GM23248 (cell line): Measurements from ENCODE around the gene RFWD3. TPM values are rescaled to one million over a fixed set of nuclear protein-coding genes. Genes with fewer than 3 reads are reported as not detected.

Experiments
- DNase-seq: peaks from one replicate; pipeline ENCODE4 v3.0.0-alpha.2; 2015
- H2AFZ ChIP-seq: fragments of 200-600 bp; sonication (generic); 2 replicates; pipeline ENCODE4 v1.6.1; 2016; ENCODE audit warnings: antibody characterized with exemption
- H3F3A ChIP-seq: fragments of 200-600 bp; sonication (generic); 2 replicates; pipeline ENCODE4 v1.6.1; 2016; ENCODE audit warnings: mild to moderate bottlenecking, antibody characterized with exemption, mixed run types; ENCODE audit not compliant: insufficient read depth
- H3K27ac ChIP-seq: fragments of 200-600 bp; sonication (generic); 2 replicates; pipeline ENCODE4 v1.5.1; 2016; ENCODE audit warnings: mild to moderate bottlenecking
- H3K27me3 ChIP-seq: fragments of 200-600 bp; sonication (generic); replicated peaks from 2 replicates; pipeline ENCODE4 v1.6.1; 2016; ENCODE audit warnings: mild to moderate bottlenecking; ENCODE audit not compliant: insufficient read depth
- H3K36me3 ChIP-seq: fragments of 200-600 bp; sonication (generic); 2 replicates; pipeline ENCODE4 v1.6.1; 2016; ENCODE audit warnings: low read depth, mild to moderate bottlenecking
- H3K4me1 ChIP-seq: fragments of 200-600 bp; sonication (generic); 2 replicates; pipeline ENCODE4 v1.6.1; 2016; ENCODE audit warnings: mild to moderate bottlenecking; ENCODE audit not compliant: insufficient read depth
- H3K4me2 ChIP-seq: fragments of 200-600 bp; sonication (generic); one replicate; pipeline ENCODE4 v1.6.1; 2016; ENCODE audit warnings: mild to moderate bottlenecking; ENCODE audit not compliant: unreplicated experiment
- H3K4me3 ChIP-seq: fragments of 200-600 bp; sonication (generic); 2 replicates; pipeline ENCODE4 v1.5.1; 2016; ENCODE audit warnings: mild to moderate bottlenecking
- H3K79me2 ChIP-seq: fragments of 200-600 bp; sonication (generic); 2 replicates; pipeline ENCODE4 v1.6.1; 2016; ENCODE audit warnings: mild to moderate bottlenecking; ENCODE audit not compliant: insufficient read depth
- H3K9ac ChIP-seq: fragments of 200-600 bp; sonication (generic); 2 replicates; pipeline ENCODE4 v1.6.1; 2016; ENCODE audit warnings: mild to moderate bottlenecking
- H3K9me2 ChIP-seq: fragments of 200-600 bp; sonication (generic); 2 replicates; pipeline ENCODE4 v1.6.1; 2016; ENCODE audit warnings: mixed run types, mild to moderate bottlenecking, moderate library complexity; ENCODE audit not compliant: insufficient read depth
- H3K9me3 ChIP-seq: fragments of 200-600 bp; sonication (generic); one replicate; pipeline ENCODE4 v1.6.1; 2017; ENCODE audit warnings: low read depth
- H4K20me1 ChIP-seq: fragments of 200-600 bp; sonication (generic); 2 replicates; pipeline ENCODE4 v1.6.0; 2016; ENCODE audit not compliant: insufficient read depth
- EZH2 ChIP-seq: fragments of 200-600 bp; sonication (generic); IDR thresholded peaks from 2 replicates; pipeline ENCODE4 v1.6.1; 2018; ENCODE audit warnings: antibody characterized with exemption, mild to moderate bottlenecking; ENCODE audit not compliant: insufficient read depth, poor library complexity, severe bottlenecking
- EZH2phosphoT487 ChIP-seq: fragments of 200-600 bp; sonication (generic); IDR thresholded peaks from 2 replicates; pipeline ENCODE4 v1.6.1; 2018; ENCODE audit warnings: antibody characterized with exemption, moderate library complexity, mild to moderate bottlenecking, low read depth; ENCODE audit not compliant: insufficient read depth
- WGBS, 2 experiments: methylation state at CpG; one replicate each; pipeline ENCODE4 v1.1.6; 2015 to 2017; ENCODE audit warnings: low lambda C conversion rate in 2 of 2, low coverage in 1 of 2; ENCODE audit errors: missing lambda C conversion rate in 2 of 2; 5-methylcytosine and 5-hydroxymethylcytosine counted together
- in situ Hi-C: fragments of 300-500 bp; cut with MboI; formaldehyde crosslinking; loops from 2 replicates; pipeline ENCODE4 v1.15.0; 2020
- polyA plus RNA-seq: library from polyadenylated mRNA; unstranded; fragments of >200 nt; fragmentation: Nextera tagmentation; extraction: Ambion mirVana; gene quantifications from 2 replicates; pipeline ENCODE4 v1.2.1, GENCODE V29; 2016
- total RNA-seq: library from RNA; depleted of rRNA; stranded (reverse); fragments of >200 nt; shearing (Covaris generic); gene quantifications from 2 replicates; pipeline ENCODE4 v1.2.3, GENCODE V29; 2014

RFWD3 gene
- total and polyA plus RNA-seq, 2 experiments from 2014 or later, result 8.8 to 18.5 TPM

GRCh38 chr16:74617206-74617788 lies 49.4 kb downstream of the RFWD3 start:
- in situ Hi-C loops, result loop anchor here (25.0 kb wide), 1 partner anchor 305 kb away; no protein-coding TSS in a partner anchor
- Histone ChIP-seq H3F3A (peaks cover 7% of the 10 kb centered on the region; the same call in 1 of the 2 replicates), H3K36me3 (peaks cover 6% of the 10 kb centered on the region; the same call in 1 of the 2 replicates), H3K79me2 (no peaks in the 10 kb centered on the region), H3K9me2 (no peaks in the 10 kb centered on the region), H4K20me1 (no peaks in the 10 kb centered on the region), H2AFZ (no peak overlapping the region), H3K4me2 (no peak overlapping the region), H3K9ac (no peak overlapping the region), H3K27me3 (no peaks in the 10 kb centered on the region), H3K4me3 (no peak overlapping the region), H3K27ac (no peak overlapping the region), H3K4me1 (no peaks in the 10 kb centered on the region; the same call in 1 of the 2 replicates), H3K9me3 (no peaks in the 10 kb centered on the region)
- no peak for TF ChIP-seq EZH2phosphoT487
- no peak for TF ChIP-seq EZH2
- WGBS, 2 experiments, result 96 to 100% methylated on average over 1 of the region's 1 CpG
- DNase-seq, result no peak

GRCh38 chr16:74611721-74612120 lies 55.0 kb downstream of the RFWD3 start:
- no peaks in the 10 kb centered on the region for H3K27me3 ChIP-seq

GRCh38 chr16:74608944-74609343 lies 57.7 kb downstream of the RFWD3 start:
- DNase-seq, result no peak
- no peak overlapping the region for H3K4me3 ChIP-seq
- H3K27ac ChIP-seq, result no peak overlapping the region
- peaks cover 18% of the 10 kb centered on the region for H3K4me1 ChIP-seq
- WGBS, 2 experiments, result 81 to 82% methylated on average over 6 of the region's 6 CpGs
- in situ Hi-C loops, result loop anchor here (25.0 kb wide), 1 partner anchor 297 kb away; no protein-coding TSS in a partner anchor
- TF ChIP-seq EZH2, result no peak
- TF ChIP-seq EZH2phosphoT487, result no peak
- no peaks in the 10 kb centered on the region for H3K9me2 ChIP-seq
- H3K36me3 ChIP-seq, result no peaks in the 10 kb centered on the region
- H3K79me2 ChIP-seq, result peaks cover 27% of the 10 kb centered on the region
- no peak overlapping the region for H3K4me2 ChIP-seq
- H2AFZ ChIP-seq, result no peak overlapping the region
- H3K27me3 ChIP-seq, result no peaks in the 10 kb centered on the region
- no peak overlapping the region for H3K9ac ChIP-seq
- H3F3A ChIP-seq, result peaks cover 26% of the 10 kb centered on the region
- H4K20me1 ChIP-seq, result no peaks in the 10 kb centered on the region
- H3K9me3 ChIP-seq, result no peaks in the 10 kb centered on the region

More at GRCh38 chr16:74611721-74612120, 55.0 kb downstream of the RFWD3 start:
- H3F3A ChIP-seq, result peaks cover 14% of the 10 kb centered on the region
- H3K27ac ChIP-seq, result peak overlapping the region; percentile 41; the same call in 1 of the 2 replicates
- peak; percentile 23 for DNase-seq
- no peak overlapping the region for H3K4me2 ChIP-seq
- H3K4me1 ChIP-seq, result peaks cover 9% of the 10 kb centered on the region
- H2AFZ ChIP-seq, result no peak overlapping the region
- no peak overlapping the region for H3K9ac ChIP-seq
- H3K9me3 ChIP-seq, result no peaks in the 10 kb centered on the region
- in situ Hi-C loops, result loop anchor here (25.0 kb wide), 1 partner anchor 299 kb away; no protein-coding TSS in a partner anchor
- TF ChIP-seq EZH2 (no peak), EZH2phosphoT487 (no peak)
- WGBS, 2 experiments, result 43 to 62% methylated on average over 1 of the region's 1 CpG
- no peaks in the 10 kb centered on the region for H4K20me1 ChIP-seq
- H3K9me2 ChIP-seq, result no peaks in the 10 kb centered on the region
- H3K36me3 ChIP-seq, result no peaks in the 10 kb centered on the region
- no peaks in the 10 kb centered on the region for H3K79me2 ChIP-seq
- H3K4me3 ChIP-seq, result no peak overlapping the region

GRCh38 chr16:74608381-74608780 lies 58.3 kb downstream of the RFWD3 start:
- in situ Hi-C loops, result loop anchor here (25.0 kb wide), 1 partner anchor 296 kb away; no protein-coding TSS in a partner anchor
- Histone ChIP-seq H3K4me2 (peak overlapping the region; percentile 90), H3K36me3 (no peaks in the 10 kb centered on the region), H3K9me2 (no peaks in the 10 kb centered on the region), H3K27ac (peak overlapping the region; percentile 94), H3K27me3 (no peaks in the 10 kb centered on the region), H3F3A (peaks cover 27% of the 10 kb centered on the region), H2AFZ (peak overlapping the region; percentile 98), H3K4me1 (peaks cover 23% of the 10 kb centered on the region), H4K20me1 (no peaks in the 10 kb centered on the region), H3K4me3 (no peak overlapping the region), H3K79me2 (peaks cover 33% of the 10 kb centered on the region), H3K9me3 (no peaks in the 10 kb centered on the region), H3K9ac (peak overlapping the region; percentile 97; the same call in 1 of the 2 replicates)
- TF ChIP-seq EZH2, result no peak
- no peak for DNase-seq
- WGBS, 2 experiments, result 65 to 72% methylated on average over 6 of the region's 6 CpGs
